Hematopoietic multipotent progenitor cell treated with erythropoietin and hydrocortisone succinate and interleukin-3 and kit ligand, for 4 days (in vitro differentiated cells): Measurements from ENCODE around the gene AIM2.

Source experiments
- DNase-seq: peaks from one replicate; pipeline ENCODE4 v3.0.0-alpha.2; 2015

AIM2 gene

GRCh38 chr1:159014003-159014571 lies 62.5 kb downstream of the AIM2 start:
- DNase-seq = no peak

DNA sequence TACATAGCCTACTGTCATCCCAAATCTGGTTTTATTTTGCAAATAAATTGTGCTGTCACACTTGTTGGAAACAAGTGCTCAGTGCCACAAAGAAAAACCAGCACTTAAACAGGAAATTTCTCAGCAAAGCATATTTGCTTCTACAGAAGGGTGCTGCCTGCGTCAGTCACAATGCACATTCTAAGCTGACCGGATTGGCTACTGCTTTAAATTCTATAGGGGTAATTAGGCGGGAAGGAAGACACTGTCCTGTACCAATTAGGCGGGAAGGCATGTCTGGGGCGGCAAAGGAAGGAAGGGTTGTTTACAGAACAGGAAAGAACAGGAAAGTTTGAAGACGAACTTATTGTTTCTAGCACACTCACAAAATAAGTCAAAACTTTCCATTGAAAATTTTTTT lies 64.1 kb downstream of the AIM2 start:
- peak; percentile 88 for DNase-seq
